GM12878 (cell line): ENCODE results near the gene L1CAM. TPM values are rescaled to one million over a fixed set of nuclear protein-coding genes. Genes with fewer than 3 reads are reported as not detected.

Source experiments
- ATAC-seq: fragments of 200-7000 bp; cut with Tn5 transposase; 3 replicates; pipeline ENCODE4 v1.9.1; 2020; ENCODE audit warnings: mild to moderate bottlenecking, moderate library complexity
- BruUV-seq: library from RNA; stranded (reverse); fragments of 400-500 nt; replicated peaks from 2 replicates; lab custom pipeline; 2021; lab: Mats Ljungman, UMichigan
- CTCF ChIA-PET: fragments of 300-600 bp; sonication (Branson Sonifier 250); formaldehyde crosslinking; extraction: SDS; loops from one replicate; lab custom pipeline; 2021; ENCODE audit warnings: inconsistent platforms; lab: Yijun Ruan, JAX
- POLR2A ChIA-PET: fragments of 350-600 bp; formaldehyde crosslinking; extraction: SDS; loops from one replicate; lab custom pipeline; 2021; ENCODE audit warnings: inconsistent platforms; lab: Charles Lee
- RAD21 ChIA-PET: fragments of 300-600 bp; sonication (Branson Sonifier 250); formaldehyde crosslinking; loops from one replicate; lab custom pipeline; 2023; ENCODE audit warnings: antibody characterized with exemption; ENCODE audit not compliant: unreplicated experiment; lab: Charles Lee
- SMC1A ChIA-PET: fragments of 300-600 bp; sonication (Branson Sonifier 250); formaldehyde crosslinking; loops from one replicate; lab custom pipeline; 2023; ENCODE audit not compliant: unreplicated experiment, uncharacterized antibody; lab: Charles Lee
- DNase-seq: peaks from one replicate; pipeline ENCODE4 v3.0.0-alpha.2; 2011; ENCODE audit warnings: low read depth, low spot score
- FAIRE-seq: peaks from 3 replicates; lab custom pipeline; 2011; peaks lifted over from hg19 to GRCh38; lab: Jason Lieb, UNC
- H2AFZ ChIP-seq: 2 replicates; pipeline ENCODE4 v1.6.0; 2011; ENCODE audit warnings: low read depth, low read length, control low read depth; ENCODE audit not compliant: control insufficient read depth
- H3K27ac ChIP-seq: 2 replicates; pipeline ENCODE4 v1.5.1; 2011; ENCODE audit warnings: control low read depth; ENCODE audit not compliant: control insufficient read depth, insufficient read depth
- H3K27me3 ChIP-seq, 2 experiments: replicated peaks in 1 of 2; 2 replicates each; pipeline versions ENCODE4 v1.6.0 to v1.6.1; 2011; ENCODE audit warnings: low read length in 1 of 2; ENCODE audit not compliant: control insufficient read depth in 2 of 2, insufficient read depth in 2 of 2
- H3K36me3 ChIP-seq, 2 experiments: 2 replicates each; pipeline ENCODE4 v1.5.1; 2011; ENCODE audit warnings: low read length in 1 of 2; ENCODE audit not compliant: control insufficient read depth in 2 of 2, insufficient read depth in 2 of 2
- H3K4me1 ChIP-seq: 2 replicates; pipeline ENCODE4 v1.6.1; 2011; ENCODE audit warnings: mild to moderate bottlenecking, low read length, moderate library complexity, mixed read lengths; ENCODE audit not compliant: control insufficient read depth, insufficient read depth
- H3K4me2 ChIP-seq: 2 replicates; pipeline ENCODE4 v1.6.0; 2011; ENCODE audit warnings: control low read depth; ENCODE audit not compliant: control insufficient read depth, insufficient read depth
- H3K4me3 ChIP-seq: fragments of 200-600 bp; sonication (generic); 2 replicates; pipeline ENCODE4 v1.5.1; 2016
- H3K79me2 ChIP-seq: 2 replicates; pipeline ENCODE4 v1.6.0; 2011; ENCODE audit warnings: low read length; ENCODE audit not compliant: control insufficient read depth, insufficient read depth
- H3K9ac ChIP-seq: 2 replicates; pipeline ENCODE4 v1.8.0; 2011; ENCODE audit warnings: low read length, control low read depth, mixed read lengths; ENCODE audit not compliant: control insufficient read depth, insufficient read depth
- H3K9me3 ChIP-seq: replicated peaks from 3 replicates; pipeline ENCODE4 v1.5.1; 2011; ENCODE audit warnings: mild to moderate bottlenecking, low read length; ENCODE audit not compliant: control insufficient read depth, insufficient read depth
- H4K20me1 ChIP-seq: 2 replicates; pipeline ENCODE4 v1.6.0; 2011; ENCODE audit not compliant: control insufficient read depth, insufficient read depth
- BMI1 ChIP-seq: fragments of 450-650 bp; IDR thresholded peaks from 2 replicates; pipeline ENCODE4 v1.6.1; 2016; ENCODE audit warnings: mild to moderate bottlenecking, moderate library complexity, borderline replicate concordance
- ESRRA ChIP-seq: IDR thresholded peaks from 2 replicates; pipeline ENCODE4 v1.6.1; 2012; ENCODE audit warnings: mild to moderate bottlenecking, low read length, improper control_type of control experiment
- KAT2A ChIP-seq: conservative IDR thresholded peaks from 2 replicates; pipeline ENCODE4 v1.6.1; 2011; ENCODE audit warnings: low read depth, low read length; ENCODE audit not compliant: control insufficient read depth
- WGBS: methylation state at CpG from one replicate; pipeline ENCODE4 v1.1.6; 2016; ENCODE audit warnings: low lambda C conversion rate; ENCODE audit not compliant: insufficient replicate concordance, insufficient coverage; ENCODE audit errors: missing lambda C conversion rate; 5-methylcytosine and 5-hydroxymethylcytosine counted together
- in situ Hi-C: fragments of 300-500 bp; cut with MboI; formaldehyde crosslinking; loops from 9 replicates; pipeline ENCODE4 v1.14.3; 2018; ENCODE audit warnings: mixed read lengths
- intact Hi-C: fragments of 100-400 bp; cut with micrococcal nuclease; formaldehyde crosslinking; loops from one replicate; pipeline ENCODE4 v1.14.2; 2022; ENCODE audit not compliant: unreplicated experiment
- polyA plus RNA-seq, 11 experiments: library from polyadenylated mRNA; depleted of rRNA in 4 of 11; unstranded in 6 of 11; stranded (reverse) in 5 of 11; fragments of >200 nt; fragmentation: Nextera tagmentation in 4 of 11; fragmentation: Illumina TruSeq in 1 of 11; extraction: Ambion mirVana in 4 of 11; extraction: Trizol in 1 of 11; gene quantifications; 1 replicate in 1 of 11; 2 replicates in 10 of 11; pipeline versions ENCODE4 v1.2.1 to v1.2.3, GENCODE V29; 2011 to 2016; ENCODE audit warnings: inconsistent platforms in 2 of 11, missing spikeins in 2 of 11, low read depth in 1 of 11
- total RNA-seq, 4 experiments: library from RNA; depleted of rRNA in 3 of 4; stranded (reverse); fragments of >200 nt in 3 of 4; fragmentation: Illumina TruSeq in 1 of 4; extraction: Trizol in 1 of 4; gene quantifications; 2 replicates each; pipeline versions ENCODE4 v1.2.1 to v1.2.3, GENCODE V29; 2013 to 2021

The L1CAM gene
- total and polyA plus RNA-seq, 10 of the 15 experiments (the other 5 are each of a cell fraction or from before 2014, with no cell fraction given), result 0.01 to 0.64 (median 0.09) TPM; not detected in 5

GRCh38 chrX:153931748-153932147 is 45.8 kb upstream of the L1CAM start:
- Histone ChIP-seq H3K9me3 (no peaks in the 10 kb centered on the region; the same call in 2 of the 3 replicates), H3K27me3 (no peaks in the 10 kb centered on the region), H3K36me3 (peaks cover 0 to 2% of the 10 kb centered on the region in 2 experiments; a peak in 3 of 4 replicates), H3K27ac (no peak overlapping the region), H4K20me1 (no peaks in the 10 kb centered on the region), H3K4me3 (no peak overlapping the region), H3K4me2 (no peak overlapping the region), H3K79me2 (peaks cover 18% of the 10 kb centered on the region), H2AFZ (no peak overlapping the region), H3K4me1 (no peaks in the 10 kb centered on the region; the same call in 1 of the 2 replicates), H3K9ac (no peak overlapping the region)
- in situ Hi-C loops (loop anchor here (5.0 kb wide), 1 partner anchor 441 kb away; the partner anchor contains the start of gene FLNA), intact Hi-C loops (no loop called here)
- DNase-seq (no peak), FAIRE-seq (no peak), ATAC-seq (no peak)
- 95% methylated on average over 13 of the region's 13 CpGs for WGBS
- RAD21 ChIA-PET, result no interaction called here
- POLR2A ChIA-PET, result no interaction called here
- no peak for TF ChIP-seq KAT2A
- CTCF ChIA-PET, result interaction anchor here (4.4 kb wide), 1 partner anchor 16 kb away, joined by 28 read pairs; no protein-coding TSS in a partner anchor
- BruUV-seq, result no TSS peak
- SMC1A ChIA-PET, result no interaction called here

- 89% methylated on average over 8 of the region's 8 CpGs for WGBS
- H3K9me3 ChIP-seq, result no peaks in the 10 kb centered on the region; the same call in 2 of the 3 replicates
- H3K79me2 ChIP-seq, result peaks cover 18% of the 10 kb centered on the region
- no peak overlapping the region for H3K4me3 ChIP-seq
- ChIA-PET RAD21 (no interaction called here), SMC1A (no interaction called here), CTCF (no interaction called here), POLR2A (no interaction called here)
- FAIRE-seq (no peak), ATAC-seq (no peak), DNase-seq (no peak)
- BruUV-seq, result no TSS peak
- H3K27ac ChIP-seq, result no peak overlapping the region
- peaks cover 0 to 2% of the 10 kb centered on the region in 2 experiments; a peak in 3 of 4 replicates for H3K36me3 ChIP-seq
- intact Hi-C loops (no loop called here), in situ Hi-C loops (loop anchor here (5.0 kb wide), 1 partner anchor 441 kb away; the partner anchor contains the start of gene FLNA)
- no peaks in the 10 kb centered on the region for H3K27me3 ChIP-seq
- H3K4me2 ChIP-seq, result no peak overlapping the region
- no peaks in the 10 kb centered on the region; the same call in 1 of the 2 replicates for H3K4me1 ChIP-seq
- no peaks in the 10 kb centered on the region for H4K20me1 ChIP-seq
- no peak overlapping the region for H2AFZ ChIP-seq
- H3K9ac ChIP-seq, result no peak overlapping the region
- TF ChIP-seq ESRRA (no peak), BMI1 (no peak)
These were observed 45.2 kb upstream of the L1CAM start for GRCh38 chrX:153931151-153931550.
